Caco-2 (cell line): ENCODE measurements around the gene BPIFB6. TPM values are rescaled to one million over a fixed set of nuclear protein-coding genes. Genes with fewer than 3 reads are reported as not detected.

Experiments
- BruUV-seq: library from RNA; stranded (reverse); fragments of 400-500 nt; replicated peaks from 2 replicates; lab custom pipeline; 2021; lab: Mats Ljungman, UMichigan
- CTCF ChIA-PET: fragments of 300-600 bp; sonication (Branson Sonifier 250); formaldehyde crosslinking; loops from one replicate; lab custom pipeline; 2022; ENCODE audit warnings: antibody characterized with exemption; lab: Charles Lee
- POLR2A ChIA-PET: fragments of 300-600 bp; sonication (Branson Sonifier 250); formaldehyde crosslinking; loops from one replicate; lab custom pipeline; 2022; ENCODE audit warnings: antibody characterized with exemption; lab: Charles Lee
- DNase-seq, 2 experiments: peaks; one replicate each; pipeline versions ENCODE4 v3.0.0 to v3.0.0-alpha.2; 2020 to 2022
- H3K27me3 ChIP-seq: replicated peaks from 2 replicates; pipeline ENCODE4 v1.6.0; 2011; ENCODE audit warnings: low read length; ENCODE audit not compliant: control insufficient read depth, insufficient read depth
- H3K36me3 ChIP-seq: 2 replicates; pipeline ENCODE4 v1.5.1; 2011; ENCODE audit warnings: low read length; ENCODE audit not compliant: control insufficient read depth, insufficient read depth
- H3K4me1 ChIP-seq: fragments of 250-450 bp; sonication (Bioruptor Pico); 2 replicates; pipeline ENCODE4 v1.5.1; 2020; ENCODE audit warnings: mild to moderate bottlenecking
- H3K4me3 ChIP-seq: 2 replicates; pipeline ENCODE4 v1.5.1; 2011; ENCODE audit warnings: low read depth, mild to moderate bottlenecking, control low read depth, low read length
- H3K9me3 ChIP-seq: fragments of 250-450 bp; sonication (Bioruptor Pico); 2 replicates; pipeline ENCODE4 v1.5.1; 2020; ENCODE audit warnings: mild to moderate bottlenecking, moderate library complexity
- H3K27ac Mint-ChIP-seq: one replicate; pipeline ENCODE4 v1.8.0; 2022; ENCODE audit warnings: mixed read lengths; ENCODE audit not compliant: unreplicated experiment
- H3K27me3 Mint-ChIP-seq: one replicate; pipeline ENCODE4 v1.8.0; 2022; ENCODE audit warnings: mixed read lengths; ENCODE audit not compliant: insufficient read depth, unreplicated experiment
- H3K36me3 Mint-ChIP-seq: one replicate; pipeline ENCODE4 v1.8.0; 2022; ENCODE audit warnings: mild to moderate bottlenecking, mixed read lengths; ENCODE audit not compliant: insufficient read depth, unreplicated experiment
- H3K4me1 Mint-ChIP-seq: one replicate; pipeline ENCODE4 v1.8.0; 2022; ENCODE audit warnings: low read depth, mixed read lengths; ENCODE audit not compliant: unreplicated experiment
- H3K4me3 Mint-ChIP-seq: one replicate; pipeline ENCODE4 v1.8.0; 2022; ENCODE audit warnings: mild to moderate bottlenecking, moderate library complexity, mixed read lengths; ENCODE audit not compliant: unreplicated experiment
- H3K9me3 Mint-ChIP-seq: one replicate; pipeline ENCODE4 v1.8.0; 2022; ENCODE audit warnings: mixed read lengths; ENCODE audit not compliant: unreplicated experiment
- CTCF ChIP-seq, 2 experiments: fragments of 200-600 bp in 1 of 2; IDR thresholded peaks; 1 replicate in 1 of 2; 2 replicates in 1 of 2; pipeline versions ENCODE4 v1.5.1 to v1.8.0; 2011 to 2022; ENCODE audit warnings: antibody characterized with exemption in 1 of 2, control low read depth in 1 of 2, inconsistent platforms in 1 of 2, low read depth in 1 of 2, low read length in 1 of 2, mild to moderate bottlenecking in 1 of 2, moderate library complexity in 1 of 2; ENCODE audit not compliant: insufficient read depth in 1 of 2, severe bottlenecking in 1 of 2, unreplicated experiment in 1 of 2
- intact Hi-C: fragments of 100-400 bp; cut with micrococcal nuclease; formaldehyde crosslinking; loops from one replicate; pipeline ENCODE4 v1.10.0; 2022; ENCODE audit not compliant: unreplicated experiment
- total RNA-seq: library from RNA; stranded (reverse); gene quantifications from 2 replicates; pipeline ENCODE4 v1.2.3, GENCODE V29; 2022

BPIFB6 gene
- total RNA-seq, 1 experiment from 2014 or later = not detected

GRCh38 chr20:33030569-33030968 lies 879 bp upstream of the BPIFB6 start:
- H3K27ac Mint-ChIP-seq = no peak overlapping the region
- H3K9me3 Mint-ChIP-seq = peaks cover 13% of the 10 kb centered on the region
- H3K4me1 Mint-ChIP-seq = no peaks in the 10 kb centered on the region
- Histone ChIP-seq H3K27me3 (no peaks in the 10 kb centered on the region), H3K4me3 (no peak overlapping the region), H3K36me3 (no peaks in the 10 kb centered on the region), H3K9me3 (peaks cover 10% of the 10 kb centered on the region; the same call in 1 of the 2 replicates), H3K4me1 (no peaks in the 10 kb centered on the region)
- no peak for TF ChIP-seq CTCF (IDR thresholded peaks at IDR 0.05; ENCODE audit: insufficient read depth in 1 of 2, low read depth in 1 of 2, low read length in 1 of 2, severe bottlenecking in 1 of 2, unreplicated experiment in 1 of 2)
- intact Hi-C loops = no loop called here
- no TSS peak for BruUV-seq
- peaks cover 11% of the 10 kb centered on the region for H3K27me3 Mint-ChIP-seq
- H3K36me3 Mint-ChIP-seq = no peaks in the 10 kb centered on the region
- no peak for DNase-seq
- no peak overlapping the region for H3K4me3 Mint-ChIP-seq
- ChIA-PET CTCF (no interaction called here), POLR2A (no interaction called here)

- Mint-ChIP-seq H3K27ac (no peak overlapping the region), H3K4me1 (no peaks in the 10 kb centered on the region), H3K27me3 (peaks cover 11% of the 10 kb centered on the region), H3K36me3 (no peaks in the 10 kb centered on the region), H3K9me3 (peaks cover 13% of the 10 kb centered on the region), H3K4me3 (no peak overlapping the region)
- Histone ChIP-seq H3K27me3 (no peaks in the 10 kb centered on the region), H3K4me3 (no peak overlapping the region), H3K9me3 (peaks cover 10% of the 10 kb centered on the region; the same call in 1 of the 2 replicates), H3K36me3 (no peaks in the 10 kb centered on the region), H3K4me1 (no peaks in the 10 kb centered on the region)
- TF ChIP-seq CTCF (IDR thresholded peaks at IDR 0.05; ENCODE audit: insufficient read depth in 1 of 2, low read depth in 1 of 2, low read length in 1 of 2, severe bottlenecking in 1 of 2, unreplicated experiment in 1 of 2) = no peak
- CTCF ChIA-PET = no interaction called here
- intact Hi-C loops = no loop called here
- POLR2A ChIA-PET = no interaction called here
- DNase-seq = no peak
- BruUV-seq = no TSS peak
These were observed 1.1 kb downstream of the BPIFB6 start for GRCh38 chr20:33032555-33032954.

GRCh38 chr20:33033381-33033780 lies 1.9 kb downstream of the BPIFB6 start:
- intact Hi-C loops = no loop called here
- Mint-ChIP-seq H3K27ac (no peak overlapping the region), H3K4me3 (no peak overlapping the region), H3K4me1 (no peaks in the 10 kb centered on the region), H3K9me3 (peaks cover 13% of the 10 kb centered on the region), H3K27me3 (peaks cover 20% of the 10 kb centered on the region), H3K36me3 (no peaks in the 10 kb centered on the region)
- H3K27me3 ChIP-seq = no peaks in the 10 kb centered on the region
- H3K4me1 ChIP-seq = no peaks in the 10 kb centered on the region
- no peak for DNase-seq
- H3K36me3 ChIP-seq = no peaks in the 10 kb centered on the region
- CTCF ChIA-PET = no interaction called here
- no peak for TF ChIP-seq CTCF (IDR thresholded peaks at IDR 0.05; ENCODE audit: insufficient read depth in 1 of 2, low read depth in 1 of 2, low read length in 1 of 2, severe bottlenecking in 1 of 2, unreplicated experiment in 1 of 2)
- BruUV-seq = no TSS peak
- POLR2A ChIA-PET = no interaction called here
- H3K4me3 ChIP-seq = no peak overlapping the region
- peaks cover 10% of the 10 kb centered on the region; the same call in 1 of the 2 replicates for H3K9me3 ChIP-seq
